A549 treated with Mapracorat at 1 μM for 4 hours (cell line): ENCODE measurements around the gene PRCP. TPM values are rescaled to one million over a fixed set of nuclear protein-coding genes. Genes with fewer than 3 reads are reported as not detected.

Experiments
- total RNA-seq: library from RNA; stranded (reverse); fragments of 200-300 nt; extraction: Qiagen RNA extraction; gene quantifications from 5 replicates; pipeline ENCODE4 v1.2.3, GENCODE V29; 2022

Gene PRCP
- 45.8 to 52.4 TPM (median 50.0 TPM) in 5 replicates for total RNA-seq

DNA sequence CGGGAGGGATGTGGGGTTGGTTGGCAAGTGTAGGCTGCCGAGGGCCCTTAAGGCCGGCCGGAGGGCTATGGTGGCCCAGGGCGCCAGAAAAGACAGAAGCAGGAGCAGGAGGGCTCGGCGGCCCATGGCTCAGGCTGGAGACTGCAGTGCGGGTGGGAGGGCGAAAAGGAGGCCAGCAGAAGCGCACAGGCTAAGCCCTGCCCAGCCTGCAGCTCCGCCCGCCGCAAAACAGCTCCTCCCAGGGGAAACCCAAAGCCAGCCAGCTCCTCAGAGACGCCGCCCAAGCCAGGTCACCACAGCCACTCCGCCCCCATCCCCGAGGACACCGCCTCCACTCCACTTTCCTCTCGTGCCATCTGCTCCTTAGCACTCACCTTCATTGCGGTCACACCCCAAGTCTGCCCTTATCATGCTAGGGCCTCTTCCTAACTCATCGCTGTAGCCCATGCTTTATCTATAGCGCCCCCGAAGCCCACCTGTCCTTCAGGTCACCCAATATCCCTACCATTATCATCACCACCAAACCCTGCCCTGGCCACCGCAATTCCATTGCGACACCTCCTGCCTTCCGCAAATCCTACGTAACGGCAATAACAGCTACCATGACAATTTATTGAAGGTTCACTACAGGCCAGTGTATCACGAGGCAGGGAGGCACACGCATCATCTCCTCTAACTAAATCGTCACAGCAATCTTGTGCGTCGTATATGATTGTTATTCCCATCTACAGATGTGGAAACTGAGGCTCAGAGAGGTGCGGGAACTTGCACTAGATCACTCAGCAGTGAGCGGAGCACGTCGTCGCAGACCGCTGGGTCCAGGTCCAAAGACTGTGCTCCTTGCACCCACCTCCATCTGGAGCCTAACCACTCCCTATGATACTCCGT is at the start of gene PRCP:
Gene PRCP (minus strand): TSS at position 154 of the 888 bp plus-strand sequence. CDS start 28 bp downstream, at position 126.

DNA sequence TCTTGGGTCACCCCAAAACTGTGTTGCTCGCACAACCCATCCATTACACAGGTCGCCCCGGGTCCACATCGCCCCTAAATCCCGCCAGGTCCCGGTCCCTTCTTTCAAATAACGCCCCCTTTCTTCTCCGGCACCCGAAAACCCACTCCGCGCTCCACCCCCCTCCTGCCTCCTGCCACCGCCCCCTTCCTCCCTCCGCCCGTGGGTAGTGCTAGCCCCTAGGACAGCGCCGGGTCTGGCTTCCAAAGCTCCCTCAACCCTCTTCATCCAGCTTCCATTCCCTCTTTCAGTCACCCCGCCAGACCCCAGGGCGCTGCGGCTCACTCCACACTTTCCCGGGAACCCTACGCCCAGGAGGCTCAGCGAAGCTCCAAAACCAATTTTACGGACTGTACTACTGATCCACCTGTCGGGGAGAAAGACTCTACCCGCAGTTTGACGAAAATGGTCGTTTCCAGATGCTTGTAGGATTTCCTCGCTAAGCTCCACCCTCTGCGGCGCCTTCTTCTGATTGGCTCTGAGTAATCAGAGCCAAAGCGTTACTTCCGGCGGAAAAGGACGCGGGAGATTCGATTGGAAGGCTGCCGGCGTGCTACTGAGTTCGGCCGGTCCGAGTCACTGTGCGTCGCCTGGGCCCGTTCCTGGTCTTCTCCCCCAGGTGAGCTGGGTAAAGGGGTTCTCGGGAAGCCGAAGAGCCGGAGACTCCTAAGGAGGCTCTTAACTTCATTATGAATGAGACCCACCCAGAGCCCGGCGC is 1.1 kb upstream of the PRCP start, which contains the start of gene DDIAS:
Gene DDIAS (plus strand): TSS at position 572 of the 757 bp plus-strand sequence. CDS start 13,003 bp downstream, outside the sequence.

Other genes starting within 250 kb of the PRCP start
- 0.04 to 0.08 TPM (median 0.05 TPM) in 4 of 5 replicates, not detected in the other for gene FAM181B, start 166.6 kb downstream of the PRCP start, total RNA-seq
- 13.0 to 18.5 TPM (median 15.2 TPM) in 5 replicates for gene DDIAS, start 1.3 kb upstream of the PRCP start, total RNA-seq
- gene RAB30, start 171.5 kb upstream of the PRCP start, total RNA-seq = 6.2 to 8.1 TPM (median 6.7 TPM) in 5 replicates